NCI-H1436 (cell line): ENCODE data around the gene GPR42.
"Not testable (repeated sequence)": the region's sequence is repeated elsewhere in the genome, so short reads cannot be mapped to it uniquely, and the experiment has no call there.

ENCODE experiments used
- DNase-seq: peaks from one replicate; lab custom pipeline; 2025; lab: John Stamatoyannopoulos, UW

The GPR42 gene

DNA sequence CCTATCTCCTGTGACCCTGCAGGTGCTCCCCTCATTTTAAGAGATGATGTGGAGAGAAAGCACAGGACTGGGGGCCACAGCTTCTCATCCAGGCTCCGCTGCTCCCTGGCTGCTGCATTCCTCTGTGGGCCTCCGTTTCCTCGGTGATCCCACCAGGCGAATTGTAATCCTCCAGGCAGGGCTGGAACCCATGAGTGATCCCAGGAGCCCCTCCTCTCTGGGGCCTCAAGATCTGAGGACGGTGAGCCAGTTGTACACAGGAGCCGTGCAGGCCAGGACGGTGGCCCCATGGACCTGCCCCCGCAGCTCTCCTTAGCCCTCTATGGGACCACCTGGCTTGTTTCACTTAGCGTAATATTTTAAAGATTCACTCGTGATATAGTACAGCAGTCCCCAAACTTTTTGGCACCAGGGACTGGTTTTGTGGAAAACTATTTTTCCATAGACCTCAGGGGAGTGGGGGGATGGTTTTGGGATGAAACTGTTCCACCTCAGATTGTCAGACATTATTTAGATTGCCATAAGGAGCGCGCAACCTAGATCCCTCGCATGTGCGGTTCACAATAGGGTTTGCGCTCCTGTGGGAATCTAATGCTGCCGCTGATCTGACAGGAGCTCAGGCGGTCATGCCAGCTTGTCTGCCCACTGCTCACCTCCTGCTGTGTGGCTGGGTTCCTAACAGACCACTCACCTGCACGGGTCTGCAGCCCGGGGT lies 7.0 kb upstream of the GPR42 start:
- no peak for DNase-seq

GRCh38 chr19:35365303-35365702 lies 5.6 kb upstream of the GPR42 start:
- no peak for DNase-seq

GRCh38 chr19:35368378-35368777 lies 2.5 kb upstream of the GPR42 start:
- no peak for DNase-seq

DNA sequence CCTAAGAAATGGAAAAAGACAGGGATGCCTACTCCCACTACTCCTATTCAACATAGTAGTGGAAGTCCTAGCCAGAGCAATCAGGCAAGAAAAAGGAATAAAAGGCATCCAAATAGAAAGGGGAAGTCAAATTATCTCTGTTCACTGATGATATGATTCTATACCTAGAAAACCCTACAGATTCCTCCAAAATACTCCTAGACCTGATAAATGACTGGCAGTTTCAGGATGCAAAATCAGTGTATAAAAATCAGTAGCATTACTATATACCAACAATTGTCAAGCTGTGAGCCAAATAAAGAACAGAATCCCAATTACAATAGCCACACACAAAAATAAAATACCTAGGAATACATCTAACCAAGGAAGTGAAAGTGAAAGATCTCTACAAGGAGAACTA lies 1.3 kb upstream of the GPR42 start:
- no peak for DNase-seq

DNA sequence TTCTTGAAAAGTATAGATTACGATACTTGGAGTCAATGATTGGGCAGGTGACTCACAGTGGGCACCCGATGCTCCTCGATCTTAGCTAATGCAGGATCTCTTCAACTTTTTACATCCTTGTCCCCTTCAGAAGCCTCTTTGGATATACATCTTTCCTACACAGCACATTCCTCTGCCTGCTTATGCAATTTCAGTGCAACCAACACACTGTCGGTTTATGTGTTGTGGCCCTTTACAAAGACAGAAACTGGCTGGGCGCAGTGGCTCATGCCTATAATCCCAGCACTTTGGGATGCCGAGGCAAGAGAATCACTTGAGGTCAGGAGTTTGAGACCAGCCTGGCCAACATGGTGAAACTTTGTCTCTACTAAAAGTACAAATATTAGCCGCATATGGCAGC lies 2.6 kb downstream of the GPR42 start:
- DNase-seq: no peak

GRCh38 chr19:35374031-35374430 lies 3.2 kb downstream of the GPR42 start:
- not testable (repeated sequence) for DNase-seq

- DNase-seq: no peak
These were observed 4.8 kb downstream of the GPR42 start for GRCh38 chr19:35375505-35376307.

GRCh38 chr19:35377656-35378055 lies 6.8 kb downstream of the GPR42 start:
- no peak for DNase-seq

- DNase-seq: no peak
These were observed 7.5 kb downstream of the GPR42 start for GRCh38 chr19:35378356-35378755.

GRCh38 chr19:35379545-35379944 lies 8.7 kb downstream of the GPR42 start:
- not testable (repeated sequence) for DNase-seq

GRCh38 chr19:35379992-35380391 lies 9.1 kb downstream of the GPR42 start:
- no peak for DNase-seq

DNA sequence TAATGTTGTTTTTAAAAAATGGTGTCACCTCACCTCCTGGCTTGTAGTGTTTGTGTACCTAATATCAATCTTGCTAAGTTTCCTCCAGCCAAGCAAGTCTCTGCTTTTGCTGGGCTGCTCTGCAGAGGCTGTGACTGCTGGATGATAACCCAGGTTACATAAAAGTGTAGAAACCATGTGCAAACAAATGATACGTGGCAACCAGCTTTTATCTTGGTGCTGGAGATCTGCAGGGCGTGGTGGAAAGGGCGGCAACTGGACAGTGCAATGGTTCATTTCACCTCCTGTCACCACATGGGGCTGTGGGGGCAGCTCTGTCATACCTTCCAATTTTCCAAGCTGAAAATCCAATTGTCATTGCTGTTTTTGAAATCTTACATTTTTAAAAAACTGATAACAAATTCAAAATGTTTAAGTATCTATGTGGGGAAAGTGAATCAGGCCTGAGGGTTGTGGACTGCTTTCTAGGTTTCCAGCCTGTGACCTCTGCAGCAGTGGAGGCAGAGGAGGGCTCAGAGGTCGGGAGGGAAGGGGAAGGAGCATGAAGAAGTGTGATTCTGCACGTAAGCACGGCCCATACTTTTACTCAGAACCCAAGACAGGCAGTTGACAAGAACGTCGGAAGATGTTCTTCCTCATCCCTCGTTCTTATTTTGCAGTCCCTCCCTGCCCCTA lies 9.7 kb downstream of the GPR42 start:
- DNase-seq: no peak

- DNase-seq: no peak
These were observed 10.4 kb downstream of the GPR42 start for GRCh38 chr19:35381318-35381717.

- no peak for DNase-seq
These were observed 11.1 kb downstream of the GPR42 start for GRCh38 chr19:35381926-35382325.

- no peak for DNase-seq
These were observed 12.7 kb downstream of the GPR42 start for GRCh38 chr19:35383536-35383935.

- DNase-seq: no peak
These were observed 17.6 kb downstream of the GPR42 start for GRCh38 chr19:35388277-35389054.

- DNase-seq: no peak
These were observed 18.5 kb downstream of the GPR42 start for GRCh38 chr19:35389192-35389861.

DNA sequence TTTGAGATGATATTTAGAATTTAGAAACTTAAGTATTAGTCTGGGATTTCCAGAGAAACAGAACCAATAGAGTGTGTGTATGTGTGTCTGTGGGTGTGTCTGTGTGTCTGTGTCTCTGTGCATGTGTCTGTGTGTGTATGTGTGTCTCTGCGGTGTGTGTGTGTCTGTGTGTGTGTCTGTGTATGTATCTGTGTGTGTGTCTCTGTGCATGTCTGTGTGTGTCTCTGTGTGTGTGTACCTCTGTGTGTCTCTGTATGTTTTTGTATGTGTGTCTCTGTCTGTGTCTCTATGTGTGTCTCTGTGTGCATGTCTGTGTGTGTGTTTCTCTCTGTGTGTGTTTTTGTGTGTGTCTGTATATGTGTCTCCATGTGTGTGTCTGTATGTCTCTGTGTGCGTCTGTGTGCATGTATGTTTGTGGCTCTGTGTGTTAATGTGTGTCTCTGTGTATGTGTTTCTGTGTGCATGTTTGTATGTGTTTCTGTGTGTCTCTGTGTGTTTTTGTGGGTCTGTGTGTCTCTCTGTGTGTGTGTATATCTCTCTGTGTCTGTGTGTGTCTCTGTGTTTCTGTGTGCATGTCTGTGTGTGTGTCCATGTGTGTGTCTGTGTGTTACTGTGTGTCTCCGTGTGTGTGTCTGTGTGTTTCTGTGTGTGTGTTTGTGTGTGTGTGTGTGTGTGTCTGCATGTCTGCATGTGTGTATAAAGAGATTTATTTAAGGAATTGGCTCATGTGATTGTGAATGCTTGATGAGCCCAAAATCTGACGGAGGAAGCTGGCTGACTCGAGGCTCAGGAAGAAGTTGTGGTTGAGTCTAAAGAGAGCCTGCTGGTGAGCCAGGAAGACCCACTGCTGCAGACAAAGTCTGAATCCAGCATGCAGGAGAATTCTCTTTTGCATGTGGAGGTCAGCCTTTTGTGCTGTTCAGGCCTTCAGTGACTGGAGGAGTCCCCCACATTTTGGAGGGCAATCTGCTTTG lies 22.2 kb downstream of the GPR42 start:
- DNase-seq: no peak

DNA sequence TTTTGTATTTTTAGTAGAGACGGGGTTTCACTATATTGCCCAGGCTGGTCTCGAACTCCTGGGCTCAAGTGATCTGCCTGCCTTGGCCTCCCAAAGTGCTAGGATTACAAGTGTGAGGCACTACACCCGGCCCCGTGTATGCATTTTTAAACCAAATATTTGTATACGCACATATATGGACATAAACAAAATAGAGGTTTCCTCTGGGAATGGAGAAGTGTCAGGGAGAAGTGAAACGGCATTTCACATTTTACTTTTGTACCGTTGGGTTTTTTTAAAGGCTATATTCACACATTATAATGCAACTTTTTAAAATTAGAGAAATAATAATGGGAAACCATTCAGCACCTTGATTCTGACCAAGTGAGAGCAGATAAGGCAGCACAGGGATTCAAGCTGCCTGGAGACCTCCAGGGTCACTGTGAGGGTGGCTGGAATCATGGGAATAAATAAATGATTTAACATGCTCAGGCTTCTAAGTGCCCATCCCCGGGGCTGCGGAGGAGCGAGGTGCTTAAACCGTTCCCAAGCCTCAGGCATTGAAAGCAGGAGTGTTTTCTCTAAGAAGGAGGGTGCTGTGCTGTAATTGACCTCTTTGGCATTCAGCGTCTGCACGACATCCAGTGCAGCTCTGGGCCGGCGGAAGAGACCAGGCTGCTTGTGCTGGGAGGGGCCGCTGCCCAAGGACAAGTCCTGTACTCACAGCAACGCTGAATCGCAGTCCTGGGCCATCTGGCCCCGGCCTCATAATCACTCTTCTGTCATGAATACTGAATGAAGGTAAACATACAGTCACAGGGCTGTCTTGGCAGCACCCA lies 24.7 kb downstream of the GPR42 start:
- DNase-seq: no peak
